RWPE1 (cell line): ENCODE measurements around the gene DDX24.
A peak's percentile ranks its signal among the peaks of the same experiment; 100 is the strongest.

Source experiments
- CTCF ChIA-PET: fragments of 350-600 bp; sonication (Branson Sonifier 250); formaldehyde crosslinking; extraction: SDS; loops from one replicate; lab custom pipeline; 2021; lab: Yijun Ruan, JAX
- POLR2A ChIA-PET: fragments of 400-600 bp; formaldehyde crosslinking; extraction: SDS; loops from one replicate; lab custom pipeline; 2020; ENCODE audit warnings: antibody characterized with exemption; ENCODE audit not compliant: low non-redundant PET; lab: Yijun Ruan, JAX
- DNase-seq: peaks from one replicate; pipeline ENCODE4 v3.0.0; 2012; ENCODE audit warnings: low spot score
- H3K27ac ChIP-seq: fragments of 450-650 bp; 2 replicates; pipeline ENCODE4 v1.5.1; 2017
- CTCF ChIP-seq: fragments of 450-650 bp; conservative IDR thresholded peaks from 2 replicates; pipeline ENCODE4 v1.5.1; 2017; ENCODE audit warnings: low read depth, mild to moderate bottlenecking

The DDX24 gene

GRCh38 chr14:94014382-94014781, 66.6 kb downstream of the DDX24 start:
- ChIA-PET POLR2A (no interaction called here), CTCF (no interaction called here)
- no peak overlapping the region for H3K27ac ChIP-seq
- TF ChIP-seq CTCF: no peak
- DNase-seq: no peak

GRCh38 chr14:94011795-94012194, 69.2 kb downstream of the DDX24 start:
- TF ChIP-seq CTCF: no peak
- H3K27ac ChIP-seq: no peak overlapping the region
- ChIA-PET POLR2A (no interaction called here), CTCF (interaction anchor here (0.7 kb wide), 1 partner anchor 14 kb away, joined by 3 read pairs; no protein-coding TSS in a partner anchor)
- DNase-seq: peak; percentile 41

- no peak overlapping the region for H3K27ac ChIP-seq
- no peak for TF ChIP-seq CTCF
- DNase-seq: no peak
- ChIA-PET POLR2A (no interaction called here), CTCF (interaction anchor here (0.6 kb wide), 2 partner anchors 31 to 87 kb away, joined by 3 to 4 read pairs; no protein-coding TSS in a partner anchor)
Observed at GRCh38 chr14:94010625-94011024, 70.4 kb downstream of the DDX24 start.

- no peak for TF ChIP-seq CTCF
- ChIA-PET CTCF (interaction anchor here (0.6 kb wide), 1 partner anchor 156 kb away, joined by 3 read pairs; no protein-coding TSS in a partner anchor), POLR2A (no interaction called here)
- H3K27ac ChIP-seq: peak overlapping the region; percentile 34
- DNase-seq: peak; percentile 73
Observed at GRCh38 chr14:94009767-94010166, 71.2 kb downstream of the DDX24 start.

- CTCF ChIA-PET: no interaction called here
- no peak for DNase-seq
- TF ChIP-seq CTCF: no peak
- POLR2A ChIA-PET: no interaction called here
- no peak overlapping the region for H3K27ac ChIP-seq
Observed at GRCh38 chr14:94008234-94008633, 72.8 kb downstream of the DDX24 start.

GRCh38 chr14:94005324-94006073, 75.5 kb downstream of the DDX24 start:
- ChIA-PET POLR2A (no interaction called here), CTCF (interaction anchor here (0.7 kb wide), 1 partner anchor 274 kb away, joined by 3 read pairs; no protein-coding TSS in a partner anchor)
- no peak overlapping the region for H3K27ac ChIP-seq
- DNase-seq: no peak
- TF ChIP-seq CTCF: no peak
